Hepatocyte (in vitro differentiated cells): Measurements from ENCODE around the gene ATG16L2. TPM values are rescaled to one million over a fixed set of nuclear protein-coding genes. Genes with fewer than 3 reads are reported as not detected.

Source experiments
- DNase-seq: peaks from one replicate; pipeline ENCODE4 v3.0.0-alpha.2; 2016; ENCODE audit warnings: low spot score
- H2AFZ ChIP-seq: fragments of 200-600 bp; sonication (generic); 2 replicates; pipeline ENCODE4 v1.6.0; 2016; ENCODE audit warnings: antibody characterized with exemption, mild to moderate bottlenecking
- H3K27ac ChIP-seq: fragments of 200-600 bp; sonication (generic); 2 replicates; pipeline ENCODE4 v1.5.1; 2016; ENCODE audit warnings: mild to moderate bottlenecking
- H3K27me3 ChIP-seq: fragments of 200-600 bp; sonication (generic); 2 replicates; pipeline ENCODE4 v1.6.1; 2016
- H3K36me3 ChIP-seq: fragments of 200-600 bp; sonication (generic); replicated peaks from 2 replicates; pipeline ENCODE4 v1.5.1; 2016; ENCODE audit warnings: low read depth; ENCODE audit not compliant: insufficient read depth
- H3K4me1 ChIP-seq: fragments of 200-600 bp; sonication (generic); 2 replicates; pipeline ENCODE4 v1.5.1; 2016; ENCODE audit warnings: mild to moderate bottlenecking, moderate library complexity; ENCODE audit not compliant: insufficient read depth
- H3K4me2 ChIP-seq: fragments of 200-600 bp; sonication (generic); 2 replicates; pipeline ENCODE4 v1.6.0; 2016
- H3K4me3 ChIP-seq: fragments of 200-600 bp; sonication (generic); 2 replicates; pipeline ENCODE4 v1.5.1; 2016; ENCODE audit warnings: mild to moderate bottlenecking
- H3K79me2 ChIP-seq: fragments of 200-600 bp; sonication (generic); 2 replicates; pipeline ENCODE4 v1.6.0; 2017; ENCODE audit warnings: mild to moderate bottlenecking
- H3K9me2 ChIP-seq: fragments of 200-600 bp; sonication (generic); replicated peaks from 2 replicates; pipeline ENCODE4 v1.6.0; 2017; ENCODE audit warnings: mild to moderate bottlenecking; ENCODE audit not compliant: insufficient read depth
- H3K9me3 ChIP-seq: fragments of 200-600 bp; sonication (generic); 2 replicates; pipeline ENCODE4 v1.5.1; 2016; ENCODE audit warnings: low read depth, mild to moderate bottlenecking
- H4K20me1 ChIP-seq: fragments of 200-600 bp; sonication (generic); 2 replicates; pipeline ENCODE4 v1.6.0; 2016; ENCODE audit warnings: mild to moderate bottlenecking; ENCODE audit not compliant: insufficient read depth, poor library complexity, severe bottlenecking
- EZH2 ChIP-seq: fragments of 200-600 bp; sonication (generic); IDR thresholded peaks from 2 replicates; pipeline ENCODE4 v1.6.1; 2016; ENCODE audit warnings: antibody characterized with exemption, mild to moderate bottlenecking, borderline replicate concordance
- EZH2phosphoT487 ChIP-seq: fragments of 200-600 bp; sonication (generic); IDR thresholded peaks from one replicate; pipeline ENCODE4 v1.6.1; 2018; ENCODE audit warnings: antibody characterized with exemption, mild to moderate bottlenecking, low read depth, moderate library complexity; ENCODE audit not compliant: unreplicated experiment, severe bottlenecking
- WGBS: methylation state at CpG from one replicate; pipeline ENCODE4 v1.1.6; 2016; ENCODE audit warnings: low lambda C conversion rate; ENCODE audit errors: missing lambda C conversion rate; 5-methylcytosine and 5-hydroxymethylcytosine counted together
- polyA plus RNA-seq: library from polyadenylated mRNA; unstranded; fragments of >200 nt; fragmentation: Nextera tagmentation; extraction: Ambion mirVana; gene quantifications from 2 replicates; pipeline ENCODE4 v1.2.1, GENCODE V29; 2016
- total RNA-seq: library from RNA; depleted of rRNA; stranded (reverse); fragments of >200 nt; gene quantifications from 2 replicates; pipeline ENCODE4 v1.2.3, GENCODE V29; 2014
- TF ChIP-seq, protein P1 (sequence below): fragments of 200-600 bp; sonication (generic); IDR thresholded peaks from 2 replicates; pipeline ENCODE4 v1.5.1; 2016; ENCODE audit warnings: antibody characterized with exemption, mild to moderate bottlenecking; ENCODE audit not compliant: poor library complexity

ATG16L2 gene, protein sequence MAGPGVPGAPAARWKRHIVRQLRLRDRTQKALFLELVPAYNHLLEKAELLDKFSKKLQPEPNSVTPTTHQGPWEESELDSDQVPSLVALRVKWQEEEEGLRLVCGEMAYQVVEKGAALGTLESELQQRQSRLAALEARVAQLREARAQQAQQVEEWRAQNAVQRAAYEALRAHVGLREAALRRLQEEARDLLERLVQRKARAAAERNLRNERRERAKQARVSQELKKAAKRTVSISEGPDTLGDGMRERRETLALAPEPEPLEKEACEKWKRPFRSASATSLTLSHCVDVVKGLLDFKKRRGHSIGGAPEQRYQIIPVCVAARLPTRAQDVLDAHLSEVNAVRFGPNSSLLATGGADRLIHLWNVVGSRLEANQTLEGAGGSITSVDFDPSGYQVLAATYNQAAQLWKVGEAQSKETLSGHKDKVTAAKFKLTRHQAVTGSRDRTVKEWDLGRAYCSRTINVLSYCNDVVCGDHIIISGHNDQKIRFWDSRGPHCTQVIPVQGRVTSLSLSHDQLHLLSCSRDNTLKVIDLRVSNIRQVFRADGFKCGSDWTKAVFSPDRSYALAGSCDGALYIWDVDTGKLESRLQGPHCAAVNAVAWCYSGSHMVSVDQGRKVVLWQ
- total RNA-seq (8.2 and 11.5 TPM in 2 replicates), polyA plus RNA-seq (20.3 and 27.6 TPM in 2 replicates)

DNA sequence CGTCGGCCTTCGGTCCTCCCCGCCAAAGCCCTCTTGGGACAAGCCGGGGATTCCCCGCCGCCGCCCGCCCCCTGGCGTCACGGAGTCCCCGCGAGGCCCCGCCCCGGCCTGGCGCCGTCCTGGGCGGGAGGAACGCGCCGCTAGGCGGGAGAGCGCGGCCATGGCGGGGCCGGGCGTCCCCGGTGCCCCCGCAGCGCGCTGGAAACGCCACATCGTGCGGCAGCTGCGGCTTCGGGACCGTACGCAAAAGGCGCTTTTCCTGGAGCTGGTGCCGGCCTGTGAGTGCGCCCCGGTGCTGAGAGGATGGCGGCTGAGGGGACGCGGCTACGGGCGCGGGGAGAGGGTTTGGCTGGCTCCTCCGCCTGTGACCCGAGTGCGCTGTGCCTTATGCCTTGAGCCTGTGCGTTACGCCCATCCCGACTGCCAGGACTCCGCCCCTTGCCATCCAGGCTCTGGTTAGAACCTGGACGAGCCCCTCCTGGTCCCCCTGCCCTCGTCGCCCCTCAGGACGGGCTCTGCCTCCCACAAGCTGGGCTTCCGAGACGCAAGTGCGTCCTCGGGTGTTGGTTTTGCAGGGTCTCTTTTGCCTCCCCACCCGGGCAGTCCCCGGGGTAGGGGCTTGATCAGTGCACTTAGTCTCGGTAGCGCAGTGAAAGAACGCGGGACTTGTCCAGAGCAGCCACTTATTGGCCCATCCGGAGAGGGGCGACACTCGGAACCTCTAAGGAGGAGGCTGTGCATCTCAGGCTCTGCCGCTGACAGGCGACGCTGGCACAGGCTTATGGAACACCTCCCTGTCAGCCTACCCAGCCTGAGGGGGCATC lies at the start of gene ATG16L2:
Gene ATG16L2, plus strand, starts transcription at position 126 of the 824 bp plus-strand sequence. Its CDS starts 35 bp downstream, at position 161.
- 1% methylated on average over 56 of the region's 75 CpGs for WGBS
- Histone ChIP-seq H4K20me1 (no peaks in the 10 kb centered on the region), H3K4me1 (peaks cover 28% of the 10 kb centered on the region), H3K27ac (peak within 1 kb of the TSS; percentile 99), H3K4me2 (peak within 1 kb of the TSS; percentile 99), H2AFZ (peak within 1 kb of the TSS; percentile 95), H3K9me3 (no peaks in the 10 kb centered on the region), H3K4me3 (peak within 1 kb of the TSS; percentile 98), H3K79me2 (peaks cover 33% of the 10 kb centered on the region), H3K36me3 (no peaks in the 10 kb centered on the region), H3K27me3 (no peaks in the 10 kb centered on the region), H3K9me2 (no peaks in the 10 kb centered on the region)
- DNase-seq, result peak; percentile 95
- TF ChIP-seq EZH2, result no peak
- TF ChIP-seq, protein P1, sequence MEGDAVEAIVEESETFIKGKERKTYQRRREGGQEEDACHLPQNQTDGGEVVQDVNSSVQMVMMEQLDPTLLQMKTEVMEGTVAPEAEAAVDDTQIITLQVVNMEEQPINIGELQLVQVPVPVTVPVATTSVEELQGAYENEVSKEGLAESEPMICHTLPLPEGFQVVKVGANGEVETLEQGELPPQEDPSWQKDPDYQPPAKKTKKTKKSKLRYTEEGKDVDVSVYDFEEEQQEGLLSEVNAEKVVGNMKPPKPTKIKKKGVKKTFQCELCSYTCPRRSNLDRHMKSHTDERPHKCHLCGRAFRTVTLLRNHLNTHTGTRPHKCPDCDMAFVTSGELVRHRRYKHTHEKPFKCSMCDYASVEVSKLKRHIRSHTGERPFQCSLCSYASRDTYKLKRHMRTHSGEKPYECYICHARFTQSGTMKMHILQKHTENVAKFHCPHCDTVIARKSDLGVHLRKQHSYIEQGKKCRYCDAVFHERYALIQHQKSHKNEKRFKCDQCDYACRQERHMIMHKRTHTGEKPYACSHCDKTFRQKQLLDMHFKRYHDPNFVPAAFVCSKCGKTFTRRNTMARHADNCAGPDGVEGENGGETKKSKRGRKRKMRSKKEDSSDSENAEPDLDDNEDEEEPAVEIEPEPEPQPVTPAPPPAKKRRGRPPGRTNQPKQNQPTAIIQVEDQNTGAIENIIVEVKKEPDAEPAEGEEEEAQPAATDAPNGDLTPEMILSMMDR, result peak; percentile 15

DNA sequence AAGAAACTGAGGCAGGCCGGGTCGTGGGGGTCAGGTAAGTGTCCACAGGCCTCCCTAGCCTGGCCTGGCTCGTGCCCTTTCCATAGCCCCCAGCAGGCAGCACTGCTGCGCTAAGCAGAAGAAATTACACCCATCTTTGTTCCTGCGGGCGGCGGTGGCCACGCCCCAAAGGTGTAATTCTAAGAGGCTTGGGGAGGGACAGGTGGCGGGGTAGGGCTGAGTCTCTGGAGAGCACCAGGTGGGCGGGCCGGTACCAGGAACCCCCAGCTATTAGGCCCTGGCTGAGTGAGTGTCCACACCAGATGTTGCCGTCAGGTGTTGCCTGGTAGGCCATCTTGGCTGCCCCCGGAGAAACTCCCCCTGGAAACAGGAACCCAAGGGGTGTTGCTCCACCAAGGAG lies 49.7 kb upstream of the ATG16L2 start:
- Histone ChIP-seq H3K9me3 (no peaks in the 10 kb centered on the region), H3K4me3 (no peak overlapping the region), H3K9me2 (no peaks in the 10 kb centered on the region), H3K79me2 (peaks cover 98% of the 10 kb centered on the region), H3K4me2 (no peak overlapping the region), H4K20me1 (peaks cover 83% of the 10 kb centered on the region), H3K4me1 (peaks cover 38% of the 10 kb centered on the region), H2AFZ (no peak overlapping the region), H3K27ac (peak overlapping the region; percentile 74), H3K36me3 (no peaks in the 10 kb centered on the region), H3K27me3 (no peaks in the 10 kb centered on the region)
- 63% methylated on average over 12 of the region's 13 CpGs for WGBS
- peak; percentile 67 for DNase-seq
- TF ChIP-seq EZH2phosphoT487 (no peak), EZH2 (no peak)
- TF ChIP-seq, protein P1, result peak; percentile 26

DNA sequence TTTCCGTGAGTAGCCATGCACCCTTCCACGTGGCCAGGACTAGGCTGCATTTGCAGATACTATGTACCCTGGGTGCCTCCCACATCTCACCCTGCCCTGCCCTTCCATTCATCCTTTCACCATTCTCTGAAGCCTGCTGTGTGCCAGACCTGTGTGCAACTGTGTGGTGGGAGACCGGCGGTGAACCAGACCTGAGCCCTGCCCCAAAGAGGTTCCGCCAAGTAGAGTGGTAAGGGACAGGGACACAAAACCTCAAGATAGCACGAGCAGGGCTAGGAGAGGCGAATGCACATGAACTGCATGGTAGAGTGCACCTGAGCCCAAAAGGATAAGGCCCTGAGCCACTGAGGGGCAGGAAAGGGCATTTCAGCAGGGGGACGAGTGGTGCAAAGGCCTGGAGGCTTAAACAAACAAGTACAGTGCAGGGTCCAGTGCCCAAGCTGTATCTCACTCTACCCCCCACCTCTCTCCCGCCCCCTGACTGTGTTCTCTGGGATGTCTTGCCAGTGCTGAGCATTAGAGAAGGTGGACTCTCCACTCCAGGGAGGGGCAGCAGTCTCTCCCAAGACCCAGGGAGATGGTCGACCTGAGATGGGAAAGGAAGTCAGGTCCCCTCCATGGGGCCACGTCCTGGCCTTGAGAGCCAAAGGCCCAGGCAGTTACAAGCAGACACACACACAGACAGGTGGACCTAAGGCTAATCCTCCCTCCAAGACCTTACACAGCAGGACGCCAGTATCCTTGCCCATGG lies 47.9 kb upstream of the ATG16L2 start:
- TF ChIP-seq EZH2, result no peak
- TF ChIP-seq EZH2phosphoT487, result no peak
- TF ChIP-seq, protein P1, result no peak
- Histone ChIP-seq H3K4me1 (peaks cover 36% of the 10 kb centered on the region), H3K9me3 (no peaks in the 10 kb centered on the region), H2AFZ (no peak overlapping the region), H3K79me2 (peaks cover 98% of the 10 kb centered on the region), H3K4me3 (no peak overlapping the region), H3K36me3 (no peaks in the 10 kb centered on the region), H3K9me2 (no peaks in the 10 kb centered on the region), H3K4me2 (no peak overlapping the region), H3K27ac (peak overlapping the region; percentile 60), H4K20me1 (peaks cover 80% of the 10 kb centered on the region), H3K27me3 (no peaks in the 10 kb centered on the region)
- no peak for DNase-seq
- WGBS, result 76% methylated on average over 12 of the region's 12 CpGs
